ENCODE data around the gene CYSLTR2. TPM values are rescaled to one million over a fixed set of nuclear protein-coding genes. Genes with fewer than 3 reads are reported as not detected.

The CYSLTR2 gene
- total RNA-seq, 2 donors from 2014 or later: 0.59 to 0.74 TPM

DNA sequence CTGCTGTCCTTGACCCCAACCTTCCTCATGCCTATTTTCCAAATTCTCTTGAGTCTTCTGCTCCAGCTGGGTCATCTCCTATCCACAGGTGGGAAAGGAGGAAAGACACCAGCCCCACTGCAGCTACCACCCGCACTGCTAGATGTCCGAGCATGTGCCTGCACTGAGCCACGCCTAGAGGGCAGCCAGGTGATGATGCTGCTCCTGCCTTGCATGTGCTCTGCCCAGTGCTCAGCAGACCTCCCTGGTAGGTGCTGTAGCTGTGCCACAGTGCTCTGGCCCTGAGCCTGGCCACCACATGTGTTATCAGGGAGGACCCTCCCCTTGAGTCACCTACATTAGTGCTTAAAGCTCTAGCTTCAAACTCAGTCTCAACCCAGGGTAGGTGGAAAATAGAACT, 6.9 kb upstream of the CYSLTR2 start:
- no peaks in the 10 kb centered on the region for H3K27me3 ChIP-seq (replicated peaks; ENCODE audit: insufficient read depth)
- 94% methylated on average over 3 of the region's 3 CpGs for WGBS
- H3K27ac ChIP-seq: no peak overlapping the region
- no peaks in the 10 kb centered on the region for H3K9me3 ChIP-seq
- intact Hi-C loops (cut with DNase I): no loop called here
- DNase-seq (ENCODE audit: low spot score): no peak
- no peaks in the 10 kb centered on the region for H3K4me1 ChIP-seq (replicated peaks)
- TF ChIP-seq POLR2A (IDR thresholded peaks at IDR 0.05): no peak
- TF ChIP-seq, protein P1, sequence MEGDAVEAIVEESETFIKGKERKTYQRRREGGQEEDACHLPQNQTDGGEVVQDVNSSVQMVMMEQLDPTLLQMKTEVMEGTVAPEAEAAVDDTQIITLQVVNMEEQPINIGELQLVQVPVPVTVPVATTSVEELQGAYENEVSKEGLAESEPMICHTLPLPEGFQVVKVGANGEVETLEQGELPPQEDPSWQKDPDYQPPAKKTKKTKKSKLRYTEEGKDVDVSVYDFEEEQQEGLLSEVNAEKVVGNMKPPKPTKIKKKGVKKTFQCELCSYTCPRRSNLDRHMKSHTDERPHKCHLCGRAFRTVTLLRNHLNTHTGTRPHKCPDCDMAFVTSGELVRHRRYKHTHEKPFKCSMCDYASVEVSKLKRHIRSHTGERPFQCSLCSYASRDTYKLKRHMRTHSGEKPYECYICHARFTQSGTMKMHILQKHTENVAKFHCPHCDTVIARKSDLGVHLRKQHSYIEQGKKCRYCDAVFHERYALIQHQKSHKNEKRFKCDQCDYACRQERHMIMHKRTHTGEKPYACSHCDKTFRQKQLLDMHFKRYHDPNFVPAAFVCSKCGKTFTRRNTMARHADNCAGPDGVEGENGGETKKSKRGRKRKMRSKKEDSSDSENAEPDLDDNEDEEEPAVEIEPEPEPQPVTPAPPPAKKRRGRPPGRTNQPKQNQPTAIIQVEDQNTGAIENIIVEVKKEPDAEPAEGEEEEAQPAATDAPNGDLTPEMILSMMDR (IDR thresholded peaks at IDR 0.05): no peak
- TF ChIP-seq POLR2AphosphoS5 (IDR thresholded peaks at IDR 0.05): no peak
- H3K4me3 ChIP-seq: no peak overlapping the region
- H3K36me3 ChIP-seq: no peaks in the 10 kb centered on the region

- intact Hi-C loops (cut with DNase I): no loop called here
- H3K9me3 ChIP-seq: no peaks in the 10 kb centered on the region
- 96% methylated on average over 2 of the region's 2 CpGs for WGBS
- H3K27ac ChIP-seq: no peak overlapping the region
- H3K36me3 ChIP-seq: no peaks in the 10 kb centered on the region
- H3K4me1 ChIP-seq (replicated peaks): no peaks in the 10 kb centered on the region
- no peak for TF ChIP-seq POLR2A (IDR thresholded peaks at IDR 0.05)
- TF ChIP-seq, protein P1 (IDR thresholded peaks at IDR 0.05): no peak
- TF ChIP-seq POLR2AphosphoS5 (IDR thresholded peaks at IDR 0.05): no peak
- no peak overlapping the region for H3K4me3 ChIP-seq
- H3K27me3 ChIP-seq (replicated peaks; ENCODE audit: insufficient read depth): no peaks in the 10 kb centered on the region
- DNase-seq (ENCODE audit: low spot score): no peak
Measured at GRCh38 chr13:48647625-48648024, 6.1 kb upstream of the CYSLTR2 start.

DNA sequence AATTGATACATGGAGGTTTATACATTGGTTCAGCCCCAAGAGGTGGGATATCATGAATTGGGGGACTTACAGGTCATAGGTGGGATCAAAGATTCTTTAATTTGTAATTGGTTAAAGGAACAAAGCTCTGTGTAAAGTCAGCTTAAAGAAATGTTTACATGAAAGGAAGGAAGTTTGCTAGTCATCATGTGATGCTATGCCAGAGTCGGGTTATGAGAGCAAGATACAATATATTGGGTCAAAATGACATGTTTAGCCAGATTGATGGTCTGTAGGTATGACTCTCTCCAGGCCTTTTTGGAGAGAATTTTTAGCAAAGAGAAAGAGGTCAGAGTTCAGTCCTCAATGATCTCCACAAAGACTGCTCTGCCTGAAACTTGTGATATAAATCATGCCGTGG, 5.3 kb upstream of the CYSLTR2 start:
- TF ChIP-seq POLR2A (IDR thresholded peaks at IDR 0.05) (no peak), POLR2AphosphoS5 (IDR thresholded peaks at IDR 0.05) (no peak)
- TF ChIP-seq, protein P1 (IDR thresholded peaks at IDR 0.05): no peak
- DNase-seq (ENCODE audit: low spot score): no peak
- Histone ChIP-seq H3K27ac (no peak overlapping the region), H3K4me1 (replicated peaks) (no peaks in the 10 kb centered on the region), H3K27me3 (replicated peaks; ENCODE audit: insufficient read depth) (no peaks in the 10 kb centered on the region), H3K9me3 (no peaks in the 10 kb centered on the region), H3K4me3 (no peak overlapping the region), H3K36me3 (no peaks in the 10 kb centered on the region)
- intact Hi-C loops (cut with DNase I): no loop called here
- 62% methylated on average over 2 of the region's 2 CpGs for WGBS

GRCh38 chr13:48652851-48653471, 768 bp upstream of the CYSLTR2 start:
- intact Hi-C loops (cut with DNase I): no loop called here
- H3K4me1 ChIP-seq (replicated peaks): no peaks in the 10 kb centered on the region
- no peaks in the 10 kb centered on the region for H3K9me3 ChIP-seq
- no peaks in the 10 kb centered on the region for H3K27me3 ChIP-seq (replicated peaks; ENCODE audit: insufficient read depth)
- H3K4me3 ChIP-seq: no peak overlapping the region
- no peak overlapping the region for H3K27ac ChIP-seq
- TF ChIP-seq POLR2A (IDR thresholded peaks at IDR 0.05) (no peak), POLR2AphosphoS5 (IDR thresholded peaks at IDR 0.05) (no peak)
- TF ChIP-seq, protein P1 (IDR thresholded peaks at IDR 0.05): no peak
- DNase-seq (ENCODE audit: low spot score): no peak
- no peaks in the 10 kb centered on the region for H3K36me3 ChIP-seq
- WGBS: 48% methylated on average over 3 of the region's 3 CpGs

GRCh38 chr13:48654511-48654910, 782 bp downstream of the CYSLTR2 start:
- intact Hi-C loops (cut with DNase I): no loop called here
- Histone ChIP-seq H3K4me3 (no peak overlapping the region), H3K27me3 (replicated peaks; ENCODE audit: insufficient read depth) (no peaks in the 10 kb centered on the region), H3K36me3 (no peaks in the 10 kb centered on the region), H3K4me1 (replicated peaks) (no peaks in the 10 kb centered on the region), H3K27ac (no peak overlapping the region), H3K9me3 (no peaks in the 10 kb centered on the region)
- DNase-seq (ENCODE audit: low spot score): no peak
- TF ChIP-seq POLR2AphosphoS5 (IDR thresholded peaks at IDR 0.05): no peak
- TF ChIP-seq, protein P1 (IDR thresholded peaks at IDR 0.05): no peak
- no peak for TF ChIP-seq POLR2A (IDR thresholded peaks at IDR 0.05)
- 66% methylated on average over 1 of the region's 1 CpG for WGBS

Data from prostate gland (tissue), 2 donors.